WTC11 (cell line): Measurements from ENCODE around the gene TMEM108. TPM values are rescaled to one million over a fixed set of nuclear protein-coding genes. Genes with fewer than 3 reads are reported as not detected.

Experiments used
- ATAC-seq: fragments of 200-7000 bp; cut with Tn5 transposase; 2 replicates; pipeline ENCODE4 v1.10.0; 2021; ENCODE audit warnings: mild to moderate bottlenecking, moderate library complexity
- CTCF ChIA-PET: fragments of 300-600 bp; sonication (Branson Sonifier 250); formaldehyde crosslinking; loops from one replicate; lab custom pipeline; 2021; ENCODE audit warnings: antibody characterized with exemption; lab: Charles Lee
- POLR2A ChIA-PET: fragments of 350-600 bp; sonication (Branson Sonifier 250); formaldehyde crosslinking; loops from one replicate; lab custom pipeline; 2021; ENCODE audit warnings: antibody characterized with exemption; lab: Charles Lee
- DNase-seq: peaks from one replicate; pipeline ENCODE4 v3.0.0; 2021; ENCODE audit warnings: low spot score
- H3K27ac Mint-ChIP-seq: 2 replicates; pipeline ENCODE4 v1.8.0; 2021; ENCODE audit warnings: mixed read lengths
- H3K27me3 Mint-ChIP-seq: 2 replicates; pipeline ENCODE4 v1.8.0; 2021; ENCODE audit warnings: low read depth, mild to moderate bottlenecking, moderate library complexity, mixed read lengths
- H3K36me3 Mint-ChIP-seq: 2 replicates; pipeline ENCODE4 v1.8.0; 2021; ENCODE audit warnings: mixed read lengths
- H3K4me1 Mint-ChIP-seq: 2 replicates; pipeline ENCODE4 v1.8.0; 2022; ENCODE audit warnings: mixed read lengths
- H3K4me3 Mint-ChIP-seq: 2 replicates; pipeline ENCODE4 v1.8.0; 2021; ENCODE audit warnings: mild to moderate bottlenecking, moderate library complexity, mixed read lengths
- H3K9me3 Mint-ChIP-seq: 2 replicates; pipeline ENCODE4 v1.8.0; 2021; ENCODE audit warnings: mixed read lengths
- ATF1 ChIP-seq: sonication (generic); formaldehyde crosslinking; IDR thresholded peaks from 2 replicates; pipeline ENCODE4 v1.8.1; 2023; ENCODE audit warnings: mild to moderate bottlenecking, moderate library complexity, missing genetic modification reagents
- ATF2 ChIP-seq: sonication (generic); formaldehyde crosslinking; IDR thresholded peaks from 2 replicates; pipeline ENCODE4 v1.8.1; 2022; ENCODE audit warnings: low read depth, missing genetic modification reagents, borderline replicate concordance
- CBFB ChIP-seq: sonication (generic); formaldehyde crosslinking; IDR thresholded peaks from 2 replicates; pipeline ENCODE4 v1.8.1; 2022; ENCODE audit warnings: mild to moderate bottlenecking, low read depth, missing genetic modification reagents
- CREB1 ChIP-seq: sonication (generic); formaldehyde crosslinking; IDR thresholded peaks from 2 replicates; pipeline ENCODE4 v1.8.0; 2023; ENCODE audit warnings: mild to moderate bottlenecking, missing genetic modification reagents
- CTCF ChIP-seq: fragments of 200-600 bp; IDR thresholded peaks from 2 replicates; pipeline ENCODE4 v1.8.0; 2022; ENCODE audit warnings: antibody characterized with exemption
- E2F1 ChIP-seq: sonication (generic); formaldehyde crosslinking; IDR thresholded peaks from 2 replicates; pipeline ENCODE4 v1.8.0; 2022; ENCODE audit warnings: mild to moderate bottlenecking, missing genetic modification reagents
- E2F4 ChIP-seq: sonication (generic); formaldehyde crosslinking; IDR thresholded peaks from 2 replicates; pipeline ENCODE4 v1.8.1; 2022; ENCODE audit warnings: low read depth, mild to moderate bottlenecking, moderate library complexity, missing genetic modification reagents, borderline replicate concordance
- FOXK1 ChIP-seq: sonication (generic); formaldehyde crosslinking; IDR thresholded peaks from 2 replicates; pipeline ENCODE4 v1.8.0; 2022; ENCODE audit warnings: mild to moderate bottlenecking, moderate library complexity, missing genetic modification reagents
- GABPB1 ChIP-seq: sonication (generic); formaldehyde crosslinking; IDR thresholded peaks from 2 replicates; pipeline ENCODE4 v1.8.1; 2023; ENCODE audit warnings: mild to moderate bottlenecking, missing genetic modification reagents
- HMGA2 ChIP-seq: fragments of 250-450 bp; sonication (Bioruptor Pico); IDR thresholded peaks from 2 replicates; pipeline ENCODE4 v1.4.0; 2021; ENCODE audit warnings: mild to moderate bottlenecking, moderate library complexity
- NR2C2 ChIP-seq: sonication (generic); formaldehyde crosslinking; IDR thresholded peaks from 2 replicates; pipeline ENCODE4 v1.8.0; 2022; ENCODE audit warnings: mild to moderate bottlenecking, missing genetic modification reagents
- RORB ChIP-seq: fragments of 250-450 bp; sonication (Bioruptor Pico); IDR thresholded peaks from 2 replicates; pipeline ENCODE4 v1.9.0; 2021; ENCODE audit warnings: mild to moderate bottlenecking
- SMAD3 ChIP-seq: sonication (generic); formaldehyde crosslinking; IDR thresholded peaks from 2 replicates; pipeline ENCODE4 v1.8.0; 2022; ENCODE audit warnings: missing genetic modification reagents, mild to moderate bottlenecking, borderline replicate concordance
- TP53 ChIP-seq: sonication (generic); formaldehyde crosslinking; IDR thresholded peaks from 2 replicates; pipeline ENCODE4 v1.8.1; 2023; ENCODE audit warnings: mild to moderate bottlenecking, missing genetic modification reagents
- USF2 ChIP-seq: sonication (generic); formaldehyde crosslinking; IDR thresholded peaks from 2 replicates; pipeline ENCODE4 v1.8.1; 2023; ENCODE audit warnings: mild to moderate bottlenecking, missing genetic modification reagents, moderate library complexity
- ZNF281 ChIP-seq: sonication (generic); formaldehyde crosslinking; IDR thresholded peaks from 2 replicates; pipeline ENCODE4 v1.8.0; 2023; ENCODE audit warnings: mild to moderate bottlenecking, missing genetic modification reagents
- ZNF423 ChIP-seq: fragments of 250-450 bp; sonication (Bioruptor Pico); IDR thresholded peaks from 2 replicates; pipeline ENCODE4 v2.1.2; 2022; ENCODE audit warnings: mild to moderate bottlenecking, moderate library complexity
- ZNF512 ChIP-seq: sonication (generic); formaldehyde crosslinking; IDR thresholded peaks from 2 replicates; pipeline ENCODE4 v1.8.1; 2022; ENCODE audit warnings: missing genetic modification reagents, borderline replicate concordance
- total RNA-seq: library from RNA; stranded (reverse); gene quantifications from 3 replicates; pipeline ENCODE4 v1.2.3, GENCODE V29; 2021

Gene TMEM108
- total RNA-seq, 1 experiment from 2014 or later = 14.7 TPM

- Mint-ChIP-seq H3K9me3 (peaks cover 7% of the 10 kb centered on the region), H3K4me1 (no peaks in the 10 kb centered on the region), H3K4me3 (no peak overlapping the region), H3K36me3 (no peaks in the 10 kb centered on the region), H3K27ac (no peak overlapping the region), H3K27me3 (no peaks in the 10 kb centered on the region; the same call in 1 of the 2 replicates)
- ChIA-PET POLR2A (no interaction called here), CTCF (no interaction called here)
- ATAC-seq (no peak), DNase-seq (no peak)
- TF ChIP-seq ATF1 (CRISPR knock-in tag) (no peak), CTCF (no peak), ATF2 (CRISPR knock-in tag) (no peak), HMGA2 (CRISPR knock-in tag) (no peak), ZNF423 (no peak), E2F1 (no peak), FOXK1 (CRISPR knock-in tag) (no peak), SMAD3 (CRISPR knock-in tag) (no peak), TP53 (no peak), RORB (no peak), CREB1 (CRISPR knock-in tag) (no peak), USF2 (CRISPR knock-in tag) (no peak), E2F4 (CRISPR knock-in tag) (no peak), GABPB1 (no peak), ZNF512 (CRISPR knock-in tag) (no peak), ZNF281 (CRISPR knock-in tag) (no peak), NR2C2 (CRISPR knock-in tag) (no peak), CBFB (CRISPR knock-in tag) (no peak)
These were observed 221.6 kb downstream of the TMEM108 start for GRCh38 chr3:133259767-133260166.
